Karpas-422 (cell line): ENCODE data around the gene PSMB11. TPM values are rescaled to one million over a fixed set of nuclear protein-coding genes. Genes with fewer than 3 reads are reported as not detected.

Experiments
- DNase-seq: peaks from one replicate; pipeline ENCODE4 v3.0.0-alpha.2; 2015
- H2AFZ ChIP-seq: fragments of 200-600 bp; sonication (generic); 2 replicates; pipeline ENCODE4 v1.6.1; 2014; ENCODE audit warnings: antibody characterized with exemption, low read length, mixed read lengths
- H3K27ac ChIP-seq: fragments of 200-600 bp; sonication (generic); 2 replicates; pipeline ENCODE4 v1.5.1; 2014; ENCODE audit warnings: mild to moderate bottlenecking, low read length, moderate library complexity
- H3K27me3 ChIP-seq: fragments of 200-600 bp; sonication (generic); 2 replicates; pipeline ENCODE4 v1.6.1; 2014; ENCODE audit warnings: low read length, mixed read lengths
- H3K36me3 ChIP-seq: fragments of 200-600 bp; sonication (generic); 2 replicates; pipeline ENCODE4 v1.6.1; 2014; ENCODE audit warnings: low read length, mixed read lengths; ENCODE audit not compliant: insufficient read depth
- H3K4me1 ChIP-seq: fragments of 200-600 bp; sonication (generic); 2 replicates; pipeline ENCODE4 v1.6.1; 2014; ENCODE audit warnings: mild to moderate bottlenecking, low read length, mixed read lengths
- H3K4me2 ChIP-seq: fragments of 200-600 bp; sonication (generic); 2 replicates; pipeline ENCODE4 v1.6.1; 2014; ENCODE audit warnings: low read length, low read depth, mild to moderate bottlenecking; ENCODE audit not compliant: poor library complexity, severe bottlenecking
- H3K4me3 ChIP-seq: fragments of 200-600 bp; sonication (generic); 2 replicates; pipeline ENCODE4 v1.5.1; 2014; ENCODE audit warnings: mild to moderate bottlenecking, antibody characterized with exemption, low read length, mixed read lengths
- H3K79me2 ChIP-seq: fragments of 200-600 bp; sonication (generic); 2 replicates; pipeline ENCODE4 v1.6.1; 2014; ENCODE audit warnings: mild to moderate bottlenecking, low read length, mixed read lengths
- H3K9ac ChIP-seq: fragments of 200-600 bp; sonication (generic); 2 replicates; pipeline ENCODE4 v1.6.0; 2014; ENCODE audit warnings: low read length
- H3K9me2 ChIP-seq: fragments of 200-600 bp; sonication (generic), shearing (Covaris generic); replicated peaks from 2 replicates; pipeline ENCODE4 v1.6.0; 2014; ENCODE audit warnings: mild to moderate bottlenecking, low read length, moderate library complexity; ENCODE audit not compliant: insufficient read depth
- H3K9me3 ChIP-seq: fragments of 300-700, 200-600 bp; sonication (generic); 2 replicates; pipeline ENCODE4 v1.6.1; 2014; ENCODE audit warnings: low read length, mixed read lengths
- H4K20me1 ChIP-seq: fragments of 200-600 bp; sonication (generic); 2 replicates; pipeline ENCODE4 v1.6.1; 2014; ENCODE audit warnings: mild to moderate bottlenecking, antibody characterized with exemption, low read length, low read depth; ENCODE audit not compliant: insufficient read depth
- total RNA-seq: library from RNA; depleted of rRNA; stranded (reverse); fragments of >200 nt; shearing (Covaris generic); gene quantifications from 2 replicates; pipeline ENCODE4 v1.2.3, GENCODE V29; 2014; ENCODE audit warnings: low replicate concordance

PSMB11 gene
- total RNA-seq, 1 experiment from 2014 or later = not detected

DNA sequence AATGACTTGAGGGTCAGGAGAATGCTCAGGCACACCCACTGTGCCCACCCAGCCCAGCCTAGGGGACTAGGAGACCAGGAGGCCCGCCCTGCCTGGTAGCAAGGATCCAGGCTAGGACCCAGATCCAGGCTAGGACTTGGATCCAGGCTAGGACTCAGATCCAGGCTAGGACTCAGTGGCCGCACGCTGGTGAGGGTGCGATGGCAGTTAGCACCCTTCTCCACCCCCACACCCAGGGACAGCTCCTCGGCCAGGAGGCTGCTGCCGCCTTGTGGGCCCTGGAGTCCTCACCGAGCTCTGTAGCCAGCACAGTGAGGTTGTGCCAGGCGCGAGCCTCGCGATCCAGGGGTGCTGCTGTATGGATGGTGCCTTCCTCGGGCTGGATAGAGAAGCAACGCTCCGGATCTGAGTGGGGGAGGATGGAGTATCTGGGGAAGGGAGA lies 10.2 kb downstream of the PSMB11 start:
- no peak overlapping the region for H3K4me3 ChIP-seq
- H3K36me3 ChIP-seq = no peaks in the 10 kb centered on the region
- no peaks in the 10 kb centered on the region for H3K9me2 ChIP-seq
- no peaks in the 10 kb centered on the region for H3K27me3 ChIP-seq
- H3K4me2 ChIP-seq = no peak overlapping the region
- peaks cover 5% of the 10 kb centered on the region; the same call in 1 of the 2 replicates for H4K20me1 ChIP-seq
- no peak overlapping the region for H3K9ac ChIP-seq
- no peaks in the 10 kb centered on the region for H3K9me3 ChIP-seq
- H3K27ac ChIP-seq = no peak overlapping the region
- H3K4me1 ChIP-seq = peaks cover 11% of the 10 kb centered on the region
- no peaks in the 10 kb centered on the region for H3K79me2 ChIP-seq
- no peak overlapping the region for H2AFZ ChIP-seq
- DNase-seq = no peak

DNA sequence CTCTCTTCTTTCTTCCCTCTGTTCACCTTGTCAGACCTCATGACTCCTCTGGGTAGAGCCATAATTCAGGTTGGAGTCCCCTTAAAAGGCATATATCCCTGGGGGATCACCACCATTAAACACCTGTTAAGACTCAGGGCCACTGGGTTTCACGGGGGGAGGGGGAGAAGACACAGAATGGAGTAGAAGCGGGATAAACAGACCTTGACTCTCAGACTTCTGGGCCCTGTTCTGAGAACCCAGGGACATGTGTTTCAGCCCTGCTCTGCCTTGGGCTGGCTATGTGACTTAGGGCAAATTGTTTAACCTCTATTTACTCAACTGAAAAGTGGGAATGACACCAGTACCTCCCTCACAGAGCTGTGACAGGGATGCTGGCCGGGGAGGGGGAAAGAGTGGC lies 10.7 kb downstream of the PSMB11 start:
- Histone ChIP-seq H3K79me2 (no peaks in the 10 kb centered on the region), H4K20me1 (peaks cover 5% of the 10 kb centered on the region; the same call in 1 of the 2 replicates), H3K4me3 (no peak overlapping the region), H3K27me3 (no peaks in the 10 kb centered on the region), H2AFZ (no peak overlapping the region), H3K4me1 (peaks cover 13% of the 10 kb centered on the region), H3K27ac (no peak overlapping the region), H3K4me2 (no peak overlapping the region), H3K36me3 (no peaks in the 10 kb centered on the region), H3K9me3 (no peaks in the 10 kb centered on the region), H3K9ac (no peak overlapping the region), H3K9me2 (no peaks in the 10 kb centered on the region)
- DNase-seq = no peak

DNA sequence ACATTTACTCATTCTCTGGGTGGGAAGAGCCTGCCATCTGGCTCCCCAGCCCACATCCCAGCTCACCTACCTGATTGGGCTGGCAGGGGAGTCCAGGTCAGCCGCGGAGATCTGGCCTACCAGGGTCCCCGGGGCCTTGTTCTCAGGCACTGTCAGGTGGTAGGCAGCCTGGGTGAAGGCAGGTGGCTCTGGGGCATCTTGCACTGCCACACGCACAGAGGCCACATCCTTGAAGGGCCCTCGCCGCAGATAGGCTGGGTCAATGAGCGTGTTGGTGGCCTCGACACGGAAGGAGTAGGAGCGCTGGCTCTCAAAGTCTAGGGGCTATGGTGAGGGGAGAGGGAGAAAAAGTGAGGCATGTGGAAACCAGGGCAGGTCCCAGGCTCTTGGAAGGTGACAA lies 11.4 kb downstream of the PSMB11 start:
- H3K9ac ChIP-seq = no peak overlapping the region
- no peak overlapping the region for H3K27ac ChIP-seq
- H2AFZ ChIP-seq = no peak overlapping the region
- DNase-seq = no peak
- H3K79me2 ChIP-seq = no peaks in the 10 kb centered on the region
- no peaks in the 10 kb centered on the region for H3K36me3 ChIP-seq
- H3K9me3 ChIP-seq = no peaks in the 10 kb centered on the region
- H4K20me1 ChIP-seq = peaks cover 5% of the 10 kb centered on the region; the same call in 1 of the 2 replicates
- H3K27me3 ChIP-seq = no peaks in the 10 kb centered on the region
- H3K9me2 ChIP-seq = no peaks in the 10 kb centered on the region
- H3K4me2 ChIP-seq = no peak overlapping the region
- H3K4me3 ChIP-seq = no peak overlapping the region
- peaks cover 19% of the 10 kb centered on the region for H3K4me1 ChIP-seq

DNA sequence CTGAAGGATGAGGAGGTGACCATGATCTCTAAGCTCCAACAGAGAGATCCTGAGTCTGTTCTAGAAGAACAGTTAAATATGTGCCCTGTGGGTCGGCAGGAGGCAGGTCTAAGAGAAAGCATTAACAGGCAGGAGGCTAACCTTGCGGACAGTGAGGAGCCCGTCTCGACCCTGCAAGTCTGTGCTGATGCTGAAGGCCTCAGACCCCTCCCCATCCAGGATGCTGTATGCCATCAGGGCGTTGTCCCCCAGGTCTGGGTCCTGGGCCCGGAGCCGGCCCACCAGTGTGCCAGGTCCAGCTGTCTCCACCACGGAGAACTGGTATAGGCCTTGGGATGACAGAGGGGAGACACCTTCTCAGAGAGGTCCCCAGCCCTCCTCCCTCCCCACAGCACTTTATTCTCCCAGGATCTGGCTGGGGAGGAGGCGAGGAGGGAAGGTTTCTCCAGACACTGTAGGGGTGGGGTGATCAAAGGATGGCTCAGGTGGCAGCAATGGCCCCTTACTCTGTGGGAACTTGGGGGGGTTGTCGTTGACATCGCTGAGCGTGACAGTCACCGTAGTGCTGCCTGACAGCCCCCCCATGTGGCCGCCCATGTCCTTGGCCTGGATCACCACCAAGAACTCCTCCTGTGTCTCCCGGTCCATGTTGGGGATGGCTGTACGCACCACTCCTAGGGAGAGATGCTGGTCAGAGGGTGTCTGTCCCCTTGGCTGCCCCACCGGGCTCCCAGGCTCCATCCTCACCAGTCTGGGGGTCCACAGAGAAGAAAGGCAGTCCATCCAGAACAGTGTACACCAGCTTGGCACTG lies 12.2 kb downstream of the PSMB11 start:
- Histone ChIP-seq H3K79me2 (no peaks in the 10 kb centered on the region), H3K4me2 (no peak overlapping the region), H3K9me3 (no peaks in the 10 kb centered on the region), H3K4me1 (peaks cover 19% of the 10 kb centered on the region), H3K27me3 (no peaks in the 10 kb centered on the region), H2AFZ (no peak overlapping the region), H4K20me1 (peaks cover 5% of the 10 kb centered on the region; the same call in 1 of the 2 replicates), H3K27ac (no peak overlapping the region), H3K36me3 (no peaks in the 10 kb centered on the region), H3K9me2 (no peaks in the 10 kb centered on the region), H3K9ac (no peak overlapping the region), H3K4me3 (no peak overlapping the region)
- peak; percentile 70 for DNase-seq

DNA sequence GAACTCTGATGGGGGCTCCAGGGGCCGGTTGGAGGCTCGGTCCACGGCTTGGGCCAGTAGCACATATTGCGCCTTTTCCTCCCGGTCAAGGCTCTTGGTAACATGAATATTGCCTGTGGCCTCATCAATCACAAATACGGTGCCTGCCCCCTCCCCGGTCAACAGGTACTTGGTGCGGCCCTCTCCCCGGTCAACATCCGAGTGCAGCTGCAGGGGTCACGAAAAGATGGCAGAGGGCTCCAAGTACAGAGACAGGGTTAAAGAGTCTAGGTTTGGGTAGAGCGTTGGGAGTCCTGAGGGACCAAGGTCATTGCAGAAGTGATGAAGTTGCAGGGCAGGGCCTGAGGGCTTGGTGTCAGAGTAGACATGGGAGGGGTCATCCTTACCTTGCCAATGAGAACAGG lies 13.1 kb downstream of the PSMB11 start:
- H3K27me3 ChIP-seq = no peaks in the 10 kb centered on the region
- peaks cover 5% of the 10 kb centered on the region; the same call in 1 of the 2 replicates for H4K20me1 ChIP-seq
- peaks cover 19% of the 10 kb centered on the region for H3K4me1 ChIP-seq
- no peak overlapping the region for H3K27ac ChIP-seq
- 0 out of 2 replicates have a peak, but pooled peaks cover 2% of the 10 kb centered on the region for H3K36me3 ChIP-seq
- H3K9me3 ChIP-seq = no peaks in the 10 kb centered on the region
- H2AFZ ChIP-seq = no peak overlapping the region
- H3K4me2 ChIP-seq = no peak overlapping the region
- H3K4me3 ChIP-seq = no peak overlapping the region
- no peaks in the 10 kb centered on the region for H3K79me2 ChIP-seq
- H3K9me2 ChIP-seq = no peaks in the 10 kb centered on the region
- H3K9ac ChIP-seq = no peak overlapping the region
- DNase-seq = no peak

DNA sequence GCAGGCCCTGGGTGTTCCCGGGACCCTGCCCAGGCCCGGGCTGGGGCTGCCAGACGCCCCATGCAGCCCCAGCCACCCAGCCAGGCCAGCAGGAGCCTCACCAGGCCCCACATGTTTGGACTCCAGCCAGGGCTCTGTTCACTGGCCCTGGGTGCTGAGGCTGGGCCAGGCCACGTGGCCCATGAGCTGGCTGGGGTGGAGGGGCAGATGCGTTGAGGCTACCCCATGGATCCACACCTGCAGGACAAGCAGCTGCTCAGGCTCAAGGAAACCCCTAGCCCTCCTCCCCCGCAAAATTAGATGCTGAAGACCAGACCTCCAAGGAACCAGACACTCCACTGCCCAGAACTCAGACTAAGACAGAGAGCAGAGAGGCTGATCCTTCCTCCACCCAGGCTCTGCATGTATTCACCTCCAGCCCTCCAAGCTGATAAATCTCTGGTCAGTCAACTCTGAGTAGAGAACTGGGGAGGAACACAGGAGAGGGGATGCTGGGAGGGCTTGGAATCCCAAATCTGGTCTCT lies 13.7 kb downstream of the PSMB11 start:
- Histone ChIP-seq H3K4me2 (no peak overlapping the region), H3K79me2 (no peaks in the 10 kb centered on the region), H3K4me1 (peaks cover 19% of the 10 kb centered on the region), H3K36me3 (peaks cover 5% of the 10 kb centered on the region), H3K9me2 (no peaks in the 10 kb centered on the region), H2AFZ (no peak overlapping the region), H3K27ac (no peak overlapping the region), H3K4me3 (no peak overlapping the region), H3K9ac (no peak overlapping the region), H3K27me3 (no peaks in the 10 kb centered on the region), H4K20me1 (peaks cover 5% of the 10 kb centered on the region; the same call in 1 of the 2 replicates), H3K9me3 (no peaks in the 10 kb centered on the region)
- DNase-seq = no peak

DNA sequence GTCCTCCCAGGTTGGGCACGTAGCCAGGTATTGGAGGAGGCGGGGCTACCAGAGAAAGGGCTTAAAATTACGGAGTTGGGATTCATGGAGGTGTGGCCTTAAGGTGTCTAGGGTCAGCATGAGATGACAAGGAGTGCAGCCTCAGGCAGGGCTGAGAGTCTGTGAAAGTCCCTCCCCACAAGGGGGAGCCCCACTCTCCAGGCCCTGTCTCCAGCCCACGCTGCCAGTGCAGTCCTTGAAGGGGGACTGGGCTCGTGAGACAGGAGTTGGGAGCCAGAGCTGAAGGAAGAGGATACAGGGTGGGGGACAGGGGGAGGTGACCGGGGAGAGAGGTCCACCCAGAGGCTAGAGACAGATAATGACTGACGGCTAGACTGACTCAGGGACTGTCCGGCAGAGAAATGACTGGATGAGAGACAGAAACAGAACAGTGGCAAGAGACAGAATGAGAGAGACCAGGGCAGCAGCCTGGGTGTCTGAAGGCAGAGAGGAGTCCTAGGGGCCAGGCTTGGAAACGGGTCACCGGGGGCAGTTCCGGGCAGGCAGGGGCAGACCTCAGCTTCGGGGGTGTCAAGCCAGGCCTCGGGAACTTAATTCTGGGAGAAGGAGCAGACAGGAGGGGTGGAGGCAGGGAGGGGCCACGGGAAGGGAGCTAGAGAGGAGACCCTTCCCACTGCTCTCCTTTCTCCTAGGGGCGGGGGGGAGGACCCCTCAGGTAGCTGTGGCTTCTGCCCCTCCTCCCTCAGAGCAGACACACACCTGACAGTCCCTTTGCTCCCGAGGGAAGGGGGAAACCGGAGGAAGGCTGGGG lies 14.3 kb downstream of the PSMB11 start:
- H3K9me2 ChIP-seq = no peaks in the 10 kb centered on the region
- H3K9ac ChIP-seq = peak overlapping the region; percentile 45; the same call in 1 of the 2 replicates
- no peaks in the 10 kb centered on the region for H3K79me2 ChIP-seq

More for the DNA sequence above, 14.3 kb downstream of the PSMB11 start:
- no peaks in the 10 kb centered on the region for H3K27me3 ChIP-seq
- peaks cover 9% of the 10 kb centered on the region for H3K36me3 ChIP-seq
- peak; percentile 92 for DNase-seq
- no peaks in the 10 kb centered on the region for H3K9me3 ChIP-seq
- peaks cover 9% of the 10 kb centered on the region for H4K20me1 ChIP-seq
- H3K4me3 ChIP-seq = no peak overlapping the region
- H2AFZ ChIP-seq = no peak overlapping the region
- peak overlapping the region; percentile 94 for H3K4me2 ChIP-seq
- H3K27ac ChIP-seq = no peak overlapping the region
- peaks cover 19% of the 10 kb centered on the region for H3K4me1 ChIP-seq
